ENCODE measurements around the gene GABRB3.
"Not testable (repeated sequence)": the region's sequence is repeated elsewhere in the genome, so short reads cannot be mapped to it uniquely, and the experiment has no call there.

Gene GABRB3

GRCh38 chr15:26739791-26740190 is 33.1 kb downstream of the GABRB3 start:
- no peak for DNase-seq (ENCODE audit: low read depth)
- H3K4me3 ChIP-seq (ENCODE audit: low read depth, low read length) = no peak overlapping the region

- DNase-seq (ENCODE audit: low read depth) = no peak
- no peak overlapping the region for H3K4me3 ChIP-seq (ENCODE audit: low read depth, low read length)
Measured at GRCh38 chr15:26738996-26739395, 33.9 kb downstream of the GABRB3 start.

- H3K4me3 ChIP-seq (ENCODE audit: low read depth, low read length) = no peak overlapping the region
- DNase-seq (ENCODE audit: low read depth) = no peak
Measured at GRCh38 chr15:26736502-26737248, 36.2 kb downstream of the GABRB3 start.

- no peak for DNase-seq (ENCODE audit: low read depth)
- no peak overlapping the region for H3K4me3 ChIP-seq (ENCODE audit: low read depth, low read length)
Measured at GRCh38 chr15:26731965-26732364, 40.9 kb downstream of the GABRB3 start.

GRCh38 chr15:26729581-26729980 is 43.3 kb downstream of the GABRB3 start:
- no peak for DNase-seq (ENCODE audit: low read depth)
- H3K4me3 ChIP-seq (ENCODE audit: low read depth, low read length) = no peak overlapping the region

- H3K4me3 ChIP-seq (ENCODE audit: low read depth, low read length) = no peak overlapping the region
- DNase-seq (ENCODE audit: low read depth) = no peak
Measured at GRCh38 chr15:26729030-26729429, 43.8 kb downstream of the GABRB3 start.

- DNase-seq (ENCODE audit: low read depth) = no peak
- H3K4me3 ChIP-seq (ENCODE audit: low read depth, low read length) = no peak overlapping the region
Measured at GRCh38 chr15:26724381-26725150, 48.3 kb downstream of the GABRB3 start.

- no peak overlapping the region for H3K4me3 ChIP-seq (ENCODE audit: low read depth, low read length)
- DNase-seq (ENCODE audit: low read depth) = no peak
Measured at GRCh38 chr15:26722621-26723160, 50.2 kb downstream of the GABRB3 start.

- H3K4me3 ChIP-seq (ENCODE audit: low read depth, low read length) = no peak overlapping the region
- no peak for DNase-seq (ENCODE audit: low read depth)
Measured at GRCh38 chr15:26721232-26721967, 51.5 kb downstream of the GABRB3 start.

GRCh38 chr15:26720546-26720945 is 52.3 kb downstream of the GABRB3 start:
- H3K4me3 ChIP-seq (ENCODE audit: low read depth, low read length) = no peak overlapping the region
- no peak for DNase-seq (ENCODE audit: low read depth)

GRCh38 chr15:26719866-26720265 is 53.0 kb downstream of the GABRB3 start:
- not testable (repeated sequence) for DNase-seq (ENCODE audit: low read depth); H3K4me3 ChIP-seq (ENCODE audit: low read depth, low read length)

GRCh38 chr15:26716069-26716468 is 56.8 kb downstream of the GABRB3 start:
- DNase-seq (ENCODE audit: low read depth) = no peak
- no peak overlapping the region for H3K4me3 ChIP-seq (ENCODE audit: low read depth, low read length)

- DNase-seq (ENCODE audit: low read depth) = no peak
- H3K4me3 ChIP-seq (ENCODE audit: low read depth, low read length) = no peak overlapping the region
Measured at GRCh38 chr15:26713498-26713897, 59.4 kb downstream of the GABRB3 start.

GRCh38 chr15:26712335-26712734 is 60.5 kb downstream of the GABRB3 start:
- no peak overlapping the region for H3K4me3 ChIP-seq (ENCODE audit: low read depth, low read length)
- DNase-seq (ENCODE audit: low read depth) = no peak

GRCh38 chr15:26711445-26711844 is 61.4 kb downstream of the GABRB3 start:
- H3K4me3 ChIP-seq (ENCODE audit: low read depth, low read length) = no peak overlapping the region
- no peak for DNase-seq (ENCODE audit: low read depth)

- H3K4me3 ChIP-seq (ENCODE audit: low read depth, low read length) = no peak overlapping the region
- DNase-seq (ENCODE audit: low read depth) = no peak
Measured at GRCh38 chr15:26702381-26702780, 70.5 kb downstream of the GABRB3 start.

GRCh38 chr15:26698555-26698954 is 74.3 kb downstream of the GABRB3 start:
- DNase-seq (ENCODE audit: low read depth) = no peak
- H3K4me3 ChIP-seq (ENCODE audit: low read depth, low read length) = no peak overlapping the region

- no peak overlapping the region for H3K4me3 ChIP-seq (ENCODE audit: low read depth, low read length)
- no peak for DNase-seq (ENCODE audit: low read depth)
Measured at GRCh38 chr15:26697913-26698312, 75.0 kb downstream of the GABRB3 start.

- DNase-seq (ENCODE audit: low read depth) = no peak
- H3K4me3 ChIP-seq (ENCODE audit: low read depth, low read length) = no peak overlapping the region
Measured at GRCh38 chr15:26691249-26691648, 81.6 kb downstream of the GABRB3 start.

- no peak overlapping the region for H3K4me3 ChIP-seq (ENCODE audit: low read depth, low read length)
- no peak for DNase-seq (ENCODE audit: low read depth)
Measured at GRCh38 chr15:26690778-26691177, 82.1 kb downstream of the GABRB3 start.
